Measurements from ENCODE around the gene GMPPA. TPM values are rescaled to one million over a fixed set of nuclear protein-coding genes. Genes with fewer than 3 reads are reported as not detected.

GMPPA gene
- total RNA-seq, 4 donors from 2014 or later: 16.2 to 32.6 (median 19.9) TPM

DNA sequence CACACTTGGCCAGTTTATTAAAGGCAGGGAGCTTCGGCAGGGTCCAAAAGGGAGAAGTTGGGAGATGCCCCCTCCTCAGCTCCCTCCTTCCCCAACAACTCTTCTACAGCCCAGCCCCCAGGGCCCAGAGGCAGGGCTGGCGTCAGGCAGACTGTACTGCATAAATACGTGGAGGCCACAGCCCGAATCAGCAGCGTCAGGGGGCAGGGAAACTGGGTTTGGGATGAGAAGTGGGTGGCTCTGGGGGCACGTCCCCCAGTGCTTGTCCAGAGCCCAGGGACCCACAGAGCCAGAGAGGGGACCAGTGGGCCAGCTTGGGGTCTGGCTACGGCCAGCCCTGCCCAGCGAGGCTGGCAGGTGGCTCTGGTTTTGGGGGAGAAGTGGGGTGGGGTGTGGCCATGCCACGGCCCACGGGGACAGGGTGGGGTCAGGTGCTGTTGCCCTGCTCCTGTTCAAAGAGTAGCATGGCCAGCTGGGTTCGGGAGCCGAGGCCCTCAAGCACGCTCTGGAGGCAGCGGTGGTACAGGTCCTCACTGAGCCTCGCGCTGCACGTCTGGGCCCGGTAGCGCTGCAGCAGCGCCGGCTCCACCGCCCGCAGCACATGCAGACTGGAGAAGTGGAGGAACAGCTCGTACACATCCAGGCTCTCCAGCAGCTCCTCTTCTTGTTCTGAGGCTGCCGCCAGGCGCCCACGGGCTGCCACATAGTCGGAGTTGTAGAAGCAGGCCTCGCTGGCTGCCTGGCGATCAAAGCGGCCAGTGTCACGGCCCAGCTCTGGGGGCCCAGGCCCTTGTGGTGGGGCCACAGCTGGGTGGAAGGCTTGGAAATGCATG is 40.5 kb downstream of the GMPPA start:
- TF ChIP-seq, protein P1, sequence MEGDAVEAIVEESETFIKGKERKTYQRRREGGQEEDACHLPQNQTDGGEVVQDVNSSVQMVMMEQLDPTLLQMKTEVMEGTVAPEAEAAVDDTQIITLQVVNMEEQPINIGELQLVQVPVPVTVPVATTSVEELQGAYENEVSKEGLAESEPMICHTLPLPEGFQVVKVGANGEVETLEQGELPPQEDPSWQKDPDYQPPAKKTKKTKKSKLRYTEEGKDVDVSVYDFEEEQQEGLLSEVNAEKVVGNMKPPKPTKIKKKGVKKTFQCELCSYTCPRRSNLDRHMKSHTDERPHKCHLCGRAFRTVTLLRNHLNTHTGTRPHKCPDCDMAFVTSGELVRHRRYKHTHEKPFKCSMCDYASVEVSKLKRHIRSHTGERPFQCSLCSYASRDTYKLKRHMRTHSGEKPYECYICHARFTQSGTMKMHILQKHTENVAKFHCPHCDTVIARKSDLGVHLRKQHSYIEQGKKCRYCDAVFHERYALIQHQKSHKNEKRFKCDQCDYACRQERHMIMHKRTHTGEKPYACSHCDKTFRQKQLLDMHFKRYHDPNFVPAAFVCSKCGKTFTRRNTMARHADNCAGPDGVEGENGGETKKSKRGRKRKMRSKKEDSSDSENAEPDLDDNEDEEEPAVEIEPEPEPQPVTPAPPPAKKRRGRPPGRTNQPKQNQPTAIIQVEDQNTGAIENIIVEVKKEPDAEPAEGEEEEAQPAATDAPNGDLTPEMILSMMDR (IDR thresholded peaks at IDR 0.05): no peak
- TF ChIP-seq POLR2AphosphoS5 (IDR thresholded peaks at IDR 0.05) (no peak), POLR2A (IDR thresholded peaks at IDR 0.05; ENCODE audit: low read depth) (no peak), EP300 (IDR thresholded peaks at IDR 0.05) (no peak)
- WGBS: 85% methylated on average over 15 of the region's 32 CpGs
- peak overlapping the region in 2 of 4 donors; percentile 1 to 44 for H3K27ac ChIP-seq (replicated peaks in 1 of 4)
- no peak for DNase-seq (ENCODE audit: extremely low spot score)
- no peak overlapping the region for H3K4me3 ChIP-seq
- peaks cover 0 to 4% (median 0%) of the 10 kb centered on the region in 4 donors for H3K27me3 ChIP-seq
- intact Hi-C loops (cut with DNase I): no loop called here
- H3K36me3 ChIP-seq: peaks cover 13 to 34% (median 27%) of the 10 kb centered on the region in 4 donors
- H3K4me1 ChIP-seq: peaks cover 30 to 45% (median 39%) of the 10 kb centered on the region in 4 donors
- H3K9me3 ChIP-seq: no peaks in the 10 kb centered on the region

DNA sequence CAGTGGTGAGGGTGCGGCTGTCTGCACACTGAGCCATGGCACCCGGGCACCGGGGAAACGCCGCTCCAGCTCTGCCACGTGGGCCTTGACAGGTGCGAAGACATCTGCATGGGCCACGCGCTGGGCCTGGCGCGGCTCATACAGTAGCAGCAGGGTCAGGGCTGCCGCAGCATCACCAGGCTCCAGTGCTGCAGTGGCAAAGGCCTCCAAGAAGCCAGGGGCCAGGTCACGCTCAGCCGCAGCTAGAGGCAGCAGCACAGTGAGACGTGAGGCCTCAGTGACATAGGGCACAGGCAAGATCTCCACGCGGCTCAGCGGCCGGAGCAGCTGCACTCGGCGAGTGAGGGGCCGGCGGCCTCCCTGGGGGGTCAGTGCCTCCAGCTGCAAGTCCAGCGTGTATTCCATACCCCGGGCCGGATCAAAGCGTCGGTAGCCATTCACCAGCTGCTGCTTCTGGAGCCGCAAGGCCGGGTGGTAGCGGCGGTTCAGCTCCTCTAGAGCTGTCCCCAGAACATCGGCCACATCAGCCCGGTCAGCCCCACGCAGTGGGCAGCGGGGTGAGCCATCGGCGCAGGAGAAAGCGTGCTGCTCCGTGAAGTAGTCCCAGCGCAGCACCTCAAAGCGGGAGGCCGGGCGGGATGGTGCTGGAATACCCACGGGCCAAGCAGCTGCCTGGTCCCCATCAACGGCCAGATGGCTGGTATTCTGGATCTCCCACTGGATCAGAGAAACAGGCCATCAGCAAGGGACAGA is 41.4 kb downstream of the GMPPA start:
- DNase-seq (ENCODE audit: extremely low spot score): no peak
- intact Hi-C loops (cut with DNase I): loop anchor here (5.0 kb wide), 2 partner anchors 57 to 147 kb away; partner anchors contain the start of gene STK11IP
- 93% methylated on average over 23 of the region's 46 CpGs for WGBS
- no peak overlapping the region for H3K27ac ChIP-seq (replicated peaks in 1 of 4)
- H3K27me3 ChIP-seq: peaks cover 0 to 4% (median 0%) of the 10 kb centered on the region in 4 donors
- peaks cover 36 to 54% (median 49%) of the 10 kb centered on the region in 4 donors for H3K4me1 ChIP-seq
- TF ChIP-seq POLR2A (IDR thresholded peaks at IDR 0.05; ENCODE audit: low read depth): no peak
- TF ChIP-seq, protein P1 (IDR thresholded peaks at IDR 0.05): no peak
- H3K36me3 ChIP-seq: peaks cover 13 to 34% (median 27%) of the 10 kb centered on the region in 4 donors
- H3K4me3 ChIP-seq: no peak overlapping the region
- no peaks in the 10 kb centered on the region for H3K9me3 ChIP-seq

DNA sequence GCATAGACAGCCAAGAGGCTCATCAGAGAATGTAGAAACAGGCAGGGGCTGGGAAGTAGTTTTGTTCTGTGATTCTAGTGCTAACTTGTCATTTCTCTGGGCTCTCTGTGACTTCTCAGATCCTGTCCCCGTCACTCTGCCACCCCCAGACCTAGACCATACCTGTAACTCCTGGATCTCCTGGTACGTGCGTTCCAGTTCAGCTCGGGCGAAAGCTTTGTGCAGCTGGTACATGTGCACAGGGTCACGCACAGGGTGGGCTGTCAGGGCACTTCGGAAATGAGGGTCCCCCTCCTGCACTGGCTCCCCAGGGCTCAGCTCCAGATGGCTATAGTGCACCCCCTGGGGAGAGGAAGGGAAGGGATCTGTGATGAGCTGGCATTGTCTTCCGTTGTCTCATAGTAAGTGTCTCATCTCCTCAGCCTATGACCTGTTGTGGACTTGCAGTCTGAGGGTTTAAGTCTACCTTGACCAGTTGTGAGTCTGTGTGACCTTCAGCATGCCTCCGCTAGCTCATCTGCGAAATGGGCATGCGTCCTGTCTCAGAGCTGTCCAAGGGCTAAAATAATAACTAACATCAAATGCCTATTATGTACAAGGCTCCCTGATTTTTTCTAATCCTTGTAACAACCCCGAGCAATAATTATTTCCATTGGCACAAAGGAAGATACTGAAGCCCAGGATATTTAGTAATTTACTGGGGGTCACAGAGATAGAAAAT is 42.3 kb downstream of the GMPPA start:
- TF ChIP-seq POLR2A (IDR thresholded peaks at IDR 0.05; ENCODE audit: low read depth): no peak
- TF ChIP-seq, protein P1 (IDR thresholded peaks at IDR 0.05): no peak
- no peak for TF ChIP-seq EP300 (IDR thresholded peaks at IDR 0.05)
- no peak for TF ChIP-seq POLR2AphosphoS5 (IDR thresholded peaks at IDR 0.05)
- intact Hi-C loops (cut with DNase I): loop anchor here (5.0 kb wide), 2 partner anchors 56 to 146 kb away; partner anchors contain the start of gene STK11IP
- whole genome bisulfite sequencing: 92% methylated on average over 10 of the region's 12 CpGs
- Histone ChIP-seq H3K9me3 (no peaks in the 10 kb centered on the region), H3K36me3 (peaks cover 13 to 34% (median 27%) of the 10 kb centered on the region in 4 donors), H3K4me1 (peaks cover 36 to 61% (median 52%) of the 10 kb centered on the region in 4 donors), H3K27ac (replicated peaks in 1 of 4) (no peak overlapping the region), H3K27me3 (peaks cover 0 to 4% (median 0%) of the 10 kb centered on the region in 4 donors), H3K4me3 (no peak overlapping the region)
- no peak for DNase-seq (ENCODE audit: extremely low spot score)

DNA sequence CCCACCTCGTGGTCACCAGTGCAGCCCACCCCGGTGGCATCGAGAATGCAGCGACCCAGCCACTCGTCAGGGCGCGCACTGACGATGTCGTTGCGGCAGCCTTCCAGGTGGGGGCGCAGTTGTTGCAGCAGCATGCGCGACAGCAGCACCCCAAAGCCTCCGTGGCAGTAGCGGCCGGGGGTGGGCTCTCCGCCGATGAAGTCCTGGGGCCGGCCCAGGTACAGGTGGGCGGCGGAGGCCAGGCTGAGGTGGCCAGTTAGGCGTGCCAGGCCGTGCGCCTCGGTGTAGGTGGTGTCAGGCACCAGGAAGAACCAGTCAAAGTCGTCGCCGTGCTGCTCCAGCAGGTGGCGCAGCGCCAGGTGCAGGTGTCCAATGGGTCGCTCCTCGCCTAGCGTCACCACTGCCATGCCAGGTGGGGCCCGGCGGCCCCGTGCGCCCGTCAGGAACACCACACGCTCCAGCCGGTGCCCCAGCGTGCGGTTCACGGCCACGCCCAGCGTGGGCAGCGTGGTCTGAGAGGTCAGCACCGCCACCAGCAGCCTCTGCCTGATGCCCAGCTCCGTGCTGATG is 43.0 kb downstream of the GMPPA start:
- H3K4me1 ChIP-seq: peaks cover 36 to 63% (median 52%) of the 10 kb centered on the region in 4 donors
- H3K27ac ChIP-seq (replicated peaks in 1 of 4): peak overlapping the region; percentile 93 to 95 (median 94)
- 9% methylated on average over 22 of the region's 48 CpGs for WGBS

More for the DNA sequence above, 43.0 kb downstream of the GMPPA start:
- Histone ChIP-seq H3K9me3 (no peaks in the 10 kb centered on the region), H3K4me3 (peak overlapping the region; percentile 26 to 50 (median 38)), H3K27me3 (peaks cover 0 to 4% (median 0%) of the 10 kb centered on the region in 4 donors), H3K36me3 (peaks cover 13 to 34% (median 27%) of the 10 kb centered on the region in 4 donors)
- TF ChIP-seq POLR2AphosphoS5 (IDR thresholded peaks at IDR 0.05): peak in 1 of 2 donors; percentile 50
- no peak for TF ChIP-seq EP300 (IDR thresholded peaks at IDR 0.05)
- TF ChIP-seq, protein P1 (IDR thresholded peaks at IDR 0.05): peak; percentile 85 to 92 (median 91)
- no peak for TF ChIP-seq POLR2A (IDR thresholded peaks at IDR 0.05; ENCODE audit: low read depth)
- intact Hi-C loops (cut with DNase I): loop anchor here (2.0 to 5.0 kb wide), 3 partner anchors 56 to 146 kb away; partner anchors contain the start of gene STK11IP
- no peak for DNase-seq (ENCODE audit: extremely low spot score)

Data from esophagus muscularis mucosa (tissue), 4 donors.